ENCODE data around the gene IQCE.

IQCE gene

GRCh38 chr7:2594599-2594998 is 35.8 kb downstream of the IQCE start (continued):
- TF ChIP-seq CREB5 (CRISPR knock-in tag; IDR thresholded peaks at IDR 0.05; ENCODE audit: low read depth) (no peak), ZC3H10 (CRISPR knock-in tag; IDR thresholded peaks at IDR 0.05) (no peak), POU6F1 (CRISPR knock-in tag; IDR thresholded peaks at IDR 0.05; ENCODE audit: borderline replicate concordance, low read depth) (no peak), ZNF70 (CRISPR knock-in tag; IDR thresholded peaks at IDR 0.05) (no peak)

- TF ChIP-seq ISL1 (CRISPR knock-in tag; IDR thresholded peaks at IDR 0.05): no peak
- no peak for TF ChIP-seq ZFP30 (CRISPR knock-in tag; IDR thresholded peaks at IDR 0.05)
- no peak for TF ChIP-seq TSHZ2 (CRISPR knock-in tag; IDR thresholded peaks at IDR 0.05)
- TF ChIP-seq ZNF8 (CRISPR knock-in tag; IDR thresholded peaks at IDR 0.05): no peak
- no peak for TF ChIP-seq ARNTL (CRISPR knock-in tag; IDR thresholded peaks at IDR 0.05; ENCODE audit: borderline replicate concordance, low read depth)
- TF ChIP-seq CREB5 (CRISPR knock-in tag; IDR thresholded peaks at IDR 0.05; ENCODE audit: low read depth): no peak
- TF ChIP-seq TCF4 (CRISPR knock-in tag; IDR thresholded peaks at IDR 0.05; ENCODE audit: borderline replicate concordance): no peak
- no peak for TF ChIP-seq POU6F1 (CRISPR knock-in tag; IDR thresholded peaks at IDR 0.05; ENCODE audit: borderline replicate concordance, low read depth)
- no peak for TF ChIP-seq OSR1 (CRISPR knock-in tag; IDR thresholded peaks at IDR 0.05)
- TF ChIP-seq TOX (CRISPR knock-in tag; IDR thresholded peaks at IDR 0.05; ENCODE audit: borderline replicate concordance): no peak
- TF ChIP-seq GLIS3 (CRISPR knock-in tag; IDR thresholded peaks at IDR 0.05): no peak
- no peak for TF ChIP-seq PPARA (CRISPR knock-in tag; IDR thresholded peaks at IDR 0.05; ENCODE audit: borderline replicate concordance)
- ATAC-seq: no peak
Measured at GRCh38 chr7:2595258-2595860, 36.6 kb downstream of the IQCE start.

- ATAC-seq: no peak
- TF ChIP-seq BACH2 (CRISPR knock-in tag; IDR thresholded peaks at IDR 0.05; ENCODE audit: borderline replicate concordance) (no peak), CSRNP3 (CRISPR knock-in tag; IDR thresholded peaks at IDR 0.05) (no peak), OSR1 (CRISPR knock-in tag; IDR thresholded peaks at IDR 0.05) (no peak), ZNF565 (CRISPR knock-in tag; conservative IDR thresholded peaks at IDR 0.05; ENCODE audit: low read depth) (no peak), PATZ1 (CRISPR knock-in tag; IDR thresholded peaks at IDR 0.05; ENCODE audit: borderline replicate concordance) (no peak), TCF4 (CRISPR knock-in tag; IDR thresholded peaks at IDR 0.05; ENCODE audit: borderline replicate concordance) (no peak), ZFP3 (CRISPR knock-in tag; IDR thresholded peaks at IDR 0.05) (no peak), ZNF8 (CRISPR knock-in tag; IDR thresholded peaks at IDR 0.05) (no peak), RARB (CRISPR knock-in tag; IDR thresholded peaks at IDR 0.05) (no peak), TSHZ2 (CRISPR knock-in tag; IDR thresholded peaks at IDR 0.05) (no peak), SNAI2 (CRISPR knock-in tag; IDR thresholded peaks at IDR 0.05) (no peak), ISL1 (CRISPR knock-in tag; IDR thresholded peaks at IDR 0.05) (no peak)
Measured at GRCh38 chr7:2596464-2597272, 37.9 kb downstream of the IQCE start.
